MM.1S (cell line): Measurements from ENCODE around the gene CACNB3.

Source experiments
- EZH2 ChIP-seq: fragments of 300-600 bp; sonication (generic); optimal IDR thresholded peaks from 2 replicates; pipeline ENCODE3; 2017; ENCODE audit warnings: low read depth, mild to moderate bottlenecking, antibody characterized with exemption, low read length, mixed read lengths
- EZH2phosphoT487 ChIP-seq: fragments of 300-600 bp; sonication (generic); IDR thresholded peaks from 2 replicates; pipeline ENCODE4 v1.6.1; 2018; ENCODE audit warnings: antibody characterized with exemption, low read length
- TF ChIP-seq, protein P1 (sequence below): fragments of 300-600 bp; sonication (generic); IDR thresholded peaks from 2 replicates; pipeline ENCODE4 v1.5.1; 2016; ENCODE audit warnings: antibody characterized with exemption, low read length, mixed read lengths

DNA sequence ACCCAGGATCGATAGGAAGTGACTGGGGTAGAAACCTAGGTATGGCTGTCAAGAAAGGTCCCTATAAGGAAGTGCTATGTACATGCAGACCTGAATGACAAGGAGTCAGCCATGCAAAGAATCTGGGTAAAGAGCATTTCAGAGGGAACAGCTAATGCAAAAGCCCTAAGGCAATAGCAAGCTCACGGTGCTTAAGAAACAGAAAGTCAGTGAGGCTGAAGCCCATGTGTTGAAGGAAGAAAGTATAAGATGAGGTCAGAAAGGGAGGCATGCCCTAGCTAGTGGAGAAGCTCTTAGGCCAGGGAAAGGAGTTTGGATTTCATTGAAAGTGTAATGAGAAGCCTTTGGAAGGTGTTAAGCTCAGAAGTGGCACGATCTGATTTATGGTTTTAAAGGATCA, 23.4 kb upstream of the CACNB3 start:
- no peak for TF ChIP-seq EZH2phosphoT487
- TF ChIP-seq, protein P1, sequence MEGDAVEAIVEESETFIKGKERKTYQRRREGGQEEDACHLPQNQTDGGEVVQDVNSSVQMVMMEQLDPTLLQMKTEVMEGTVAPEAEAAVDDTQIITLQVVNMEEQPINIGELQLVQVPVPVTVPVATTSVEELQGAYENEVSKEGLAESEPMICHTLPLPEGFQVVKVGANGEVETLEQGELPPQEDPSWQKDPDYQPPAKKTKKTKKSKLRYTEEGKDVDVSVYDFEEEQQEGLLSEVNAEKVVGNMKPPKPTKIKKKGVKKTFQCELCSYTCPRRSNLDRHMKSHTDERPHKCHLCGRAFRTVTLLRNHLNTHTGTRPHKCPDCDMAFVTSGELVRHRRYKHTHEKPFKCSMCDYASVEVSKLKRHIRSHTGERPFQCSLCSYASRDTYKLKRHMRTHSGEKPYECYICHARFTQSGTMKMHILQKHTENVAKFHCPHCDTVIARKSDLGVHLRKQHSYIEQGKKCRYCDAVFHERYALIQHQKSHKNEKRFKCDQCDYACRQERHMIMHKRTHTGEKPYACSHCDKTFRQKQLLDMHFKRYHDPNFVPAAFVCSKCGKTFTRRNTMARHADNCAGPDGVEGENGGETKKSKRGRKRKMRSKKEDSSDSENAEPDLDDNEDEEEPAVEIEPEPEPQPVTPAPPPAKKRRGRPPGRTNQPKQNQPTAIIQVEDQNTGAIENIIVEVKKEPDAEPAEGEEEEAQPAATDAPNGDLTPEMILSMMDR = no peak
- no peak for TF ChIP-seq EZH2
